Progenitor cell of endocrine pancreas (in vitro differentiated cells): ENCODE data around the gene COL23A1. TPM values are rescaled to one million over a fixed set of nuclear protein-coding genes. Genes with fewer than 3 reads are reported as not detected.

Source experiments
- DNase-seq: peaks from one replicate; pipeline ENCODE4 v3.0.0; 2021; ENCODE audit warnings: low spot score; ENCODE audit not compliant: unreplicated experiment
- H3K27ac Mint-ChIP-seq: 2 replicates; pipeline ENCODE4 v1.8.0; 2021; ENCODE audit warnings: mild to moderate bottlenecking, moderate library complexity, mixed read lengths
- H3K27me3 Mint-ChIP-seq: 2 replicates; pipeline ENCODE4 v1.8.0; 2021; ENCODE audit warnings: mixed read lengths
- H3K36me3 Mint-ChIP-seq: 2 replicates; pipeline ENCODE4 v1.8.0; 2022; ENCODE audit warnings: mixed read lengths; ENCODE audit not compliant: insufficient read depth
- H3K4me1 Mint-ChIP-seq: 2 replicates; pipeline ENCODE4 v1.8.0; 2021; ENCODE audit warnings: low read depth, mixed read lengths
- H3K4me3 Mint-ChIP-seq: 2 replicates; pipeline ENCODE4 v1.8.0; 2021; ENCODE audit warnings: low read depth, mild to moderate bottlenecking, moderate library complexity, mixed read lengths
- H3K9me3 Mint-ChIP-seq: 2 replicates; pipeline ENCODE4 v1.8.0; 2021; ENCODE audit warnings: low read depth, mixed read lengths
- total RNA-seq: library from RNA; stranded (reverse); gene quantifications from 2 replicates; pipeline ENCODE4 v1.2.1, GENCODE V29; 2021
- TF ChIP-seq, protein P1 (sequence below): fragments of 200-600 bp; sonication (generic); IDR thresholded peaks from one replicate; pipeline ENCODE4 v1.5.0; 2021; ENCODE audit warnings: antibody characterized with exemption, mild to moderate bottlenecking; ENCODE audit not compliant: unreplicated experiment

COL23A1 gene
- total RNA-seq, 1 donor from 2014 or later, result 0.36 TPM

- Mint-ChIP-seq H3K9me3 (no peaks in the 10 kb centered on the region), H3K4me3 (no peak overlapping the region), H3K27me3 (peaks cover 2% of the 10 kb centered on the region), H3K36me3 (no peaks in the 10 kb centered on the region), H3K27ac (peak overlapping the region; percentile 62), H3K4me1 (peaks cover 7% of the 10 kb centered on the region)
- TF ChIP-seq, protein P1, sequence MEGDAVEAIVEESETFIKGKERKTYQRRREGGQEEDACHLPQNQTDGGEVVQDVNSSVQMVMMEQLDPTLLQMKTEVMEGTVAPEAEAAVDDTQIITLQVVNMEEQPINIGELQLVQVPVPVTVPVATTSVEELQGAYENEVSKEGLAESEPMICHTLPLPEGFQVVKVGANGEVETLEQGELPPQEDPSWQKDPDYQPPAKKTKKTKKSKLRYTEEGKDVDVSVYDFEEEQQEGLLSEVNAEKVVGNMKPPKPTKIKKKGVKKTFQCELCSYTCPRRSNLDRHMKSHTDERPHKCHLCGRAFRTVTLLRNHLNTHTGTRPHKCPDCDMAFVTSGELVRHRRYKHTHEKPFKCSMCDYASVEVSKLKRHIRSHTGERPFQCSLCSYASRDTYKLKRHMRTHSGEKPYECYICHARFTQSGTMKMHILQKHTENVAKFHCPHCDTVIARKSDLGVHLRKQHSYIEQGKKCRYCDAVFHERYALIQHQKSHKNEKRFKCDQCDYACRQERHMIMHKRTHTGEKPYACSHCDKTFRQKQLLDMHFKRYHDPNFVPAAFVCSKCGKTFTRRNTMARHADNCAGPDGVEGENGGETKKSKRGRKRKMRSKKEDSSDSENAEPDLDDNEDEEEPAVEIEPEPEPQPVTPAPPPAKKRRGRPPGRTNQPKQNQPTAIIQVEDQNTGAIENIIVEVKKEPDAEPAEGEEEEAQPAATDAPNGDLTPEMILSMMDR, result no peak
- DNase-seq, result no peak
Observed at GRCh38 chr5:178399701-178400095, 190.5 kb downstream of the COL23A1 start.

- Mint-ChIP-seq H3K4me3 (no peak overlapping the region), H3K4me1 (peaks cover 7% of the 10 kb centered on the region)
Observed at GRCh38 chr5:178398901-178399700, 191.1 kb downstream of the COL23A1 start.

GRCh38 chr5:178396796-178397720 lies 193.1 kb downstream of the COL23A1 start:
- H3K27ac Mint-ChIP-seq, result no peak overlapping the region
- no peaks in the 10 kb centered on the region for H3K36me3 Mint-ChIP-seq

More at GRCh38 chr5:178398901-178399700, 191.1 kb downstream of the COL23A1 start:
- TF ChIP-seq, protein P1, result no peak
- no peaks in the 10 kb centered on the region for H3K36me3 Mint-ChIP-seq
- DNase-seq, result no peak
- peaks cover 2% of the 10 kb centered on the region for H3K27me3 Mint-ChIP-seq
- H3K9me3 Mint-ChIP-seq, result no peaks in the 10 kb centered on the region
- peak overlapping the region; percentile 62 for H3K27ac Mint-ChIP-seq

DNA sequence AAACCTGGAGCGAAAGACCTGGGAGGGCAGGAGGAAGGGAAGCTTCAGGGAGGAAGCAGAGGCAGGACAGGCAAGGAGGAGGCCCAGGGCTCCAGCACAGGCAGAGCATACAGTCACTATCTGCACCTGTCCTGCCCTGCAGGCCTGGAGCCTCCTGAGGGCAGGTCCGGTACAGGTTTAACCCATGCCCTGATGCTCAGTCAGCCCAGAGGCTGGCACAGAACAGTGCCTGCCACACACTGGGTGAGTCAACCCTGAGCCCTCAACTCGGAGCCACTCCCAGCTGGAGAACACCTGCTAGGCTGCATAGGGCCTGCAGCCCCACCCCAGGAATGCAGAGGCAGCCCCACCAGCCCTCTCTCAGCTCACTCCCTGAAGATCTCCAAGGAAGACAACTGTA lies 196.1 kb downstream of the COL23A1 start:
- Mint-ChIP-seq H3K4me3 (no peak overlapping the region), H3K4me1 (peaks cover 2% of the 10 kb centered on the region), H3K9me3 (no peaks in the 10 kb centered on the region), H3K36me3 (no peaks in the 10 kb centered on the region), H3K27ac (no peak overlapping the region), H3K27me3 (peaks cover 14% of the 10 kb centered on the region)
- no peak for DNase-seq
- TF ChIP-seq, protein P1, result no peak

More at GRCh38 chr5:178396796-178397720, 193.1 kb downstream of the COL23A1 start:
- peaks cover 4% of the 10 kb centered on the region for H3K27me3 Mint-ChIP-seq
- no peaks in the 10 kb centered on the region for H3K9me3 Mint-ChIP-seq
- peaks cover 7% of the 10 kb centered on the region for H3K4me1 Mint-ChIP-seq
- H3K4me3 Mint-ChIP-seq, result no peak overlapping the region
- TF ChIP-seq, protein P1, result no peak
- DNase-seq, result no peak

DNA sequence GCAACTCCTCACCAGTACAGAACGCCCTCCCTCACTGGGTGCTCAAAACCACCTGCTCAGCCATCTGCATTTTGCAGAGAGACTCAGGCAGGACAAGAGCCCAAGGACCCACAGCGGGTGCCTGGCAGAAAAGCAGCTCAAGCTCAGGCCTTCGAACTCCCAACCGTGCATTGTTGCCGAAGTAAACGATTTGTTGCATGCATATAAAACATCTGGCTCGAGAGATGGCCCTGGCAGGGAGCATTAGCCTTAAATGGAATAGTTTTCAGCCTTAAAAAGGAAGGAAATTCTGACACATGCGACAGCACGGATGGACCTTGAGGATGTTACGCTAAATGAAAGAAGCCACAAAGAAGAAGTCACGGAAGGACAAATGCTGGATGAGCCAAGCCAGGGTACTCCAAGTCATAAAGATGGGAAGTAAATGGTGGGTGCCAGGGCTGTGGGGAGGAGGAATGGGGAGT lies 197.2 kb downstream of the COL23A1 start:
- Mint-ChIP-seq H3K9me3 (no peaks in the 10 kb centered on the region), H3K4me1 (peaks cover 1% of the 10 kb centered on the region), H3K36me3 (no peaks in the 10 kb centered on the region), H3K4me3 (no peak overlapping the region), H3K27ac (no peak overlapping the region), H3K27me3 (peaks cover 21% of the 10 kb centered on the region)
- DNase-seq, result no peak
- TF ChIP-seq, protein P1, result no peak
